Hepatic stellate cell (primary cell): ENCODE results near the gene TENM3.

Experiments used
- DNase-seq: peaks from one replicate; pipeline ENCODE4 v3.0.0; 2011; ENCODE audit warnings: low spot score

The TENM3 gene

DNA sequence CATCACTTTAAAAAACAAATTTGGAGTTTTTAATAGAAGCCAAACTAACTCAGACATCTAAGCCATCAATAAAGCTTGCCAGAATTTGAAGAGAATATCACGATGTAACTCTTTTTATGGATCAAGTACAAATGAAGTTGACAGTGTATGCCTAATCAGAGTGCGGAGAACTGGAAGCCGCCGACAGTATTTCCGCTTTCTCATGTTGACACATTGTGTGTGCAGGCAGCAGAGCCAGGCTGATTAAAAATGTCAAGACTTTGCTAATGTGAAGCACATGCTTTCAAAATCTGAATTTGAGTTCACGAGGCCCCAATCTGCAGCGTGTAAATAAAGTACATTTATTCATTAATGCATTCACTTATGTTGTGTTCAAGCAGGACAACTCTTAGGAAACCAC lies 161.2 kb downstream of the TENM3 start:
- no peak for DNase-seq

DNA sequence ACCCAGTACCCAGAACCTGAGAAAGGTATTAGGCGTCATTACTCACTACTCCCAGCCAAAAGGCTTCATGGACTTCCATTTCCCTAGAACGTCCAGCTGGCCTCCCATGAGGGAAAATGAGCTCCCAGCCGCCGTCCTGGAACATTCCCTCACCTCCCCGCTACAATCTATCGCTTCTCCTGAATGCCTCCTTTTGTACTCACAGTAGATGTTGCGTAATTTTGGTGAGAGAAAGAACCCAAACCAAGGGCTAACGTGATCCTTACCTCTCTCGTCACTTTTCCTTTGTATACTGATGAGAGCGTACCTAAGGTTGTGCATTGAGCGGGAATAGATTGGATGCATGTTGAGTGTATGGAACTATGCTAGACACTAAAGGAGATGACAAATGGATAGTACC lies 161.9 kb downstream of the TENM3 start:
- DNase-seq: no peak

- DNase-seq: no peak
Observed at GRCh38 chr4:182409271-182409670, 166.1 kb downstream of the TENM3 start.

GRCh38 chr4:182411391-182411790 lies 168.2 kb downstream of the TENM3 start:
- no peak for DNase-seq

DNA sequence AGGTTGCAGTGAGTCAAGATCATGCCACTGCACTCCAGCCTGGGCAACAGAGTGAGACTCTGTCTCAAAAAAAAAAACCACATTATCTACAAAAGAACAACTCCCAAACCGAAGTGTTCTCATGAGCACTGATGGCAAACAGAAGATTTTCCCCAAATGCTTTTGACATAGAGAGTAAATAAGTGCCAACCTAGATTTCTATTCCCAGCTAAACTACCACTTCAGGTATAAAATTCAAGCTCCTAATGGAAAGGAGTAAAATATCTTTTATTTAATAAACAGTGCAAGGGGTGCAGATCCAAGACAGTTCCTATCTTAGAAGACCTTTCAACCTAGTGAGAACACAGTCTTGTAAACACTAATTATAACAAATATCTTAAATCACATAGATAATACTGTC lies 170.3 kb downstream of the TENM3 start:
- DNase-seq: no peak

GRCh38 chr4:182415116-182415515 lies 171.9 kb downstream of the TENM3 start:
- DNase-seq: no peak

DNA sequence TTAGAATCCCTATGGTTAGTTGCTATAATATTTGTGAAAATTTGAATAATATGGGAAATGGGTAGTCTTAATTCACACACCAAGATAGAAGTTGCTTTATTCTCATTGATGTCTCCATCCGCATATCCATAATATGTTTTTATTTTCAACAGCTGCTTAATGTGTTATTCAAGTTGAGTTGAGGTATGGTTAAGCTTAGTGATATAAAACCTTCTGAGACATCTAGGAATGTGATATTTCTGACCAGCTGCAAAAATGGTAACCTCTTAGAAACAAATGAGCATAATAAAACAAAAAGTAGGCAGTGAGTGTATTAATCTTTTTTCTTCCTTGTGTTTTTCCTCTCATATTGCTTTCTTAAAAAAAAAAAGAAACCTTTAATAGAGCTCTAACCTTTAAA lies 172.9 kb downstream of the TENM3 start:
- no peak for DNase-seq

GRCh38 chr4:182418054-182418734 lies 175.0 kb downstream of the TENM3 start:
- no peak for DNase-seq

- no peak for DNase-seq
Observed at GRCh38 chr4:182420189-182420588, 177.0 kb downstream of the TENM3 start.

DNA sequence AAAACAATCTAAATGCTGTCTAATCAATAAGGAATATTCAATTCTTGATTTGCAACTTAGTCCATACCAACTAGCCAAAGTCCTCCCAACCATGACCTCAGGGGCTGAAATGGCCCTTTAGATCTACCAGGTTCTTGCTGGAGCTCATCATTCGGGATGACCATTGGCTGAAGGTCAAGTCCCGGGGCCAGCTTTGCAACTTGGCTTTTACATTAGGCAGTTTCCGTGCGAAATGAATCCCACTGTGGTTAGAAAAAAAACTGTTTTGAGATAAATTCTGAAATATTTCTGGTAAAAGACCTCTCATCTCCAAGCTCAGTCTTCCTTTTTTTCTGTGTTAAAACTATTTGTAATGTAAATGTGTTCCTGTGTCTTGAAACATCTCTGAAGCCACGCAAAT lies 178.6 kb downstream of the TENM3 start:
- no peak for DNase-seq

DNA sequence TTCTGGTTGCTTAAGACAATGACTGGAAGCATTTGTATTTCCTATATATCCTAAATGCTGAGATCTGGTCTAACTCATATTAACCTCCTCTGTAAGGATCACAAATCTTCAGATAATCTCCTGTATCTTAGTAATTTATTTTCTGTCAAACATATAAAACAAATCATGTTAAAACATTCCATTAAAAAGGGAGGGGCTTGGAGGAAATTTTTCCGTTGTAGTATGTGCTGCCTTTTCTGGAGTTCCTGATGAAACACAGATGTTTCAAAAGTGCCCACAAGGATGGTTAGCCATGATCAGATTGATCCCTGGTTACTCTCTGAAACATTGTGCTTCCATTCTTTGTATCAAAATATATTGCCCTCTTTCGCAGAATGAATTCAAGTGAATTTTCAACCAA lies 182.1 kb downstream of the TENM3 start:
- no peak for DNase-seq

- no peak for DNase-seq
Observed at GRCh38 chr4:182426901-182427300, 183.7 kb downstream of the TENM3 start.

- DNase-seq: no peak
Observed at GRCh38 chr4:182427554-182427953, 184.4 kb downstream of the TENM3 start.

DNA sequence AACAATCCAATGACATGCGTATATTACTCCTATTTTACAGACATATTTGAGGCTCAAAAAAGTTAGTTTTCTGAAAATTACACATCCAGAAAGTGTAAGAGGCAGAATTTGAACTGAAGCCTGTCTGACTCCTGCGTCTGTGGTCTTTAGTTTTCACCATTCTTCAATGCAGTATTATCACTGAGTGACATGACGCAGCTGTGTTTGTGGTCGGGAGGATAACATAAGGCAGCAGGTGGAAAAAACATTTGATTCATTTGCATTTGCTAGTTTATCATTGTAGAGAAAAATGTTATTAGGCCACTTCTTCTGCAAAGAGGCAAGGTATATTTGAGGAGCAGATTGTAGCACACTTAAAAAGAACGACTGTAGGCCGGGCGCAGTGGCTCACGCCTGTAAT lies 186.7 kb downstream of the TENM3 start:
- no peak for DNase-seq

GRCh38 chr4:182432819-182433218 lies 189.6 kb downstream of the TENM3 start:
- no peak for DNase-seq

GRCh38 chr4:182434720-182435119 lies 191.5 kb downstream of the TENM3 start:
- no peak for DNase-seq

DNA sequence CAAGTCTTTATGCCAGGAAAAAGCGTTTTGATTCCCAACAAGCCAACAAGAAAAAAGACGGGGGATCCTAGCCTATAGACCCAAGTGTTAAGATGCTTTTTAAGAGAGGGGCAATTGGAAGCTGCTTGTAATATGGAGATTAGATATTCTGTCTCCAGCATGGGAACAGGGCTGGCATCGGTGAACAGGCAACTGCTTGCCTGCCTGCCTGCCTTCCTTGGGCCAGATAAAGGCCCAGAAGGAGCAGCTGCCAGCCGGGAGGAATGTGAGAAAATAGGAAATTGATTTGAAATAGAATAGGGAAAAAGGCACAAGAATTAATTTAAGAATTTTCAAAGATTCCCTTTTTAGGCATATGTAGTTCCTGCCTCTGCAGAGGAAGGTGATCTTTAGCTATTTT lies 192.2 kb downstream of the TENM3 start:
- no peak for DNase-seq

GRCh38 chr4:182443070-182443469 lies 199.9 kb downstream of the TENM3 start:
- no peak for DNase-seq

DNA sequence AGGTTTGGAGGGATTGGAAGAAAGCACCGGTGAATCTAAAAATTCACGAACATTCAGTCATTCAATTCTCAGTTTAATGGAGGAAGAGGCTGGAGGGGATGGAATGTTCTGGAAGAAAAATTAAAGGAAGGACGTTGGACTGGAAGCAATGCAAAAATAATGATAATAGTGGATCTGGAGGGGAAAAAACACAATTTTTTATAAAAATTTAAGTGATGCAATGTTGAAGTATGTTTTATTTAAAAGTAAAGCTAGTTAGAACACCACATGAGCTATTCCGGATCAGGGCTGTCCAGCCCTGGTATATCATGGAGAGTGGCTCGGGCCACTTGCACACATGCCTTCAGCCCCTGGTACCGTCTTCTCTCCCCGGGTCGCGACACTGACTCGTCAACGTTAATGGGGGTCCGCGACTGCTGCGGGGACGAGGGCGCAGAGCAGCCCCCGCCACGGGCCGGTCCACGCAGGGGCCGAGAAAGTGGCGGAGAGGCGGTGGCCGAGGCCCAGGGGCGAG lies 204.6 kb downstream of the TENM3 start:
- DNase-seq: peak; percentile 6

DNA sequence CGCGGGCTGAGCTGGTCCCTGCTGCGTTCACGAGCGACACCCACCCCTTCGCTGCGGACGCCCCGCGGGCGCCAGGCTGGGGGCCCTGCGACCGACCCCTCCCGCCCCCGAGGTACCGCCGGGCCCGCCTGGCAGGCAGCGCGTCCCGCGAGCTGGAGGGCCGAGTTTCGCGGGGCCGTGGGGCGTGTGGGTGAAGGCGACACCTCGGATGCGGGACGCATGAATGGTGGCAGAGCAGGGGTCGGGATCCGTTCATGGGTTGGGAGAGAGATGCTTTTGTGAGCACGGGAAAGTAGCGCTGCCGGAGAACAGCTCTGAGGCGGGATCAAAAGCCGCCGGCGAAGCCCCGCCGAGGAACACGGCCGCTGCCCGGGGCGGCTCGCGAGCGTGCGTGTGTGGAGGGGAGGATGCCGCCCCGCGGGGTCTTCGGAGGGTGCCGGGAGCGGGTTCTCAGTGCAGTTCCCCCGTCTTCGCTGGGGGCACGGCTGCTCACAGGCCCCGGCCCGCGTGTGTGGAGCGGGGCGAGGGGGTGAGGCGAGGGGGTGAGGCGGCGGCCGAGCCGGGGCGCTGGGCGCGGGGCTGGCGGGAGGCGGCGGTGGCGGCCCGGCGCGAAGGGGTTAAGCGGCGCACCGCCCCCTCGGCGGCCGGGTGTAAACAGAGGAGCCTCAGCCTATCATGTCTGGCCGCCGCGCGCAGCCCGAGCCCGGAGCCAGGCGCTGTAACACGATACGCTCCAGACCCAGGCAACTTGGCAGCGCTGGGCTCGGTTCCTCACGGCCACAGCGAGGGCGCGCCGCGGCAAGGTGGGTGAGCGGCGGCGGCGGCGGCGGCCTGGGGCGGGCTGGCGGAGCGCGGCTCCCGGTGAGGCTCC lies 205.3 kb downstream of the TENM3 start:
- peak; percentile 79 for DNase-seq

- peak; percentile 12 for DNase-seq
Observed at GRCh38 chr4:182449186-182449929, 206.2 kb downstream of the TENM3 start.

DNA sequence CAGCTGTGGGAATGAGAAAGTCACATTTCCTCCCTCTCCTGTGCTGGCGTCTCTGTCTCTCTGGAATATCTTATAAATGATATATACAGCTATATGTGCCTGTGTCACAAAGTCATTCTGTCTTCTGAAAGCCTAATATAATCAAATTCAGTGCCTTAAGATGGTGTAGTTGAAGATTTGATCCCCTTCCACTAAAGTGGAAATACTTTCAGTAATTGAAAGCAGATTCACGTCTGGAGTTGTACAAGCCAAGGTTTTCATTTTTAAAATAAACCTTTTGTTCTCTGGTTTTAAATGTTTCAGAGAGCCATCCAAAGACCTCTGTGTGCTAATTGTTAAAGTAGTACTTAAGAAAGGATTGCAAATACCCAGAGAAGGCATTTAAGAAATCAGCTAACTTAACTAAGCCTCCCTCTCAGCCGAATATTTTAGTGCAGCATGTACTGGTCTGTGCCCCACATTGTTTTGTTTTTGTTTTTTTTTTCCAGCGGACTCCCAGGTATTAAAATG lies 206.8 kb downstream of the TENM3 start:
- no peak for DNase-seq
